GM18502 (cell line): ENCODE data around the gene HAGH.
A peak's percentile ranks its signal among the peaks of the same experiment; 100 is the strongest.
"Not testable (repeated sequence)": the region's sequence is repeated elsewhere in the genome, so short reads cannot be mapped to it uniquely, and the experiment has no call there.

Experiments
- ATAC-seq: cut with Tn5 transposase; IDR thresholded peaks from one replicate; pipeline ENCODE4 v1.9.1; 2021; ENCODE audit warnings: mild to moderate bottlenecking; ENCODE audit not compliant: unreplicated experiment, poor library complexity

The HAGH gene

DNA sequence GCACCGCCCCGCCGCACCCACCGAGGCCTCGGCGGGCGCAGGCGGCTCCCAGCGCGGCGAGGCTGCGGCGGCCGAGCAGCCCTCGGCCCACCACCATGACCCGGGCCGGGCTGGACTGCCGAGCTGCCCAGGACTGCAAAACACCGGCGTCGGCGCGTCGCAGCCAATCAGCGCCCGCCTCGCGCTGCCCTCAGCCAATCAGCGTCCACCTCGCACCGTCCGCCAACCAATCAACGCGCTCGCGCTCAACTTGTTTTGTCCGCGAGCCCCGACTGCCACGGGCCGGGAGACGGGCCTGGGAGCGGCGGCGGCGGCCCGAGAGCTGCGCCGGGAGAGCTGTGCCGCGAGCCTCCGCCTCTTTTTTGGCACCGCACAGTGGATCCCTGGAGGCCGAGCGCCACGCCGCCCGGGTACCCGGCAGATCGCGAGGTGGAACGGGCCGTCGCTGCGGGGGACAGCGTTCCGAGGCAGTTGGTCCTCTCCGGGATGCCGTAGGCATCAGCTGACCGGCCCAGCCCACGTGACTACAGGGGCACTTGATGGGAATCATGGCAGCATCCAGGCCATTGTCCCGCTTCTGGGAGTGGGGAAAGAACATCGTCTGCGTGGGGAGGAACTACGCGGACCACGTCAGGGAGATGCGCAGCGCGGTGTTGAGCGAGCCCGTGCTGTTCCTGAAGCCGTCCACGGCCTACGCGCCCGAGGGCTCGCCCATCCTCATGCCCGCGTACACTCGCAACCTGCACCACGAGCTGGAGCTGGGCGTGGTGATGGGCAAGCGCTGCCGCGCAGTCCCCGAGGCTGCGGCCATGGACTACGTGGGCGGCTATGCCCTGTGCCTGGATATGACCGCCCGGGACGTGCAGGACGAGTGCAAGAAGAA is at the start of gene HAGH, which contains the start of gene FAHD1:
Gene HAGH, minus strand, starts transcription at position 135 of the 883 bp plus-strand sequence. Its CDS starts 38 bp downstream, at position 97.
Gene FAHD1, plus strand, starts transcription at position 516 of the 883 bp plus-strand sequence. Its CDS starts 33 bp downstream, at position 549.
- peak; percentile 85 for ATAC-seq

DNA sequence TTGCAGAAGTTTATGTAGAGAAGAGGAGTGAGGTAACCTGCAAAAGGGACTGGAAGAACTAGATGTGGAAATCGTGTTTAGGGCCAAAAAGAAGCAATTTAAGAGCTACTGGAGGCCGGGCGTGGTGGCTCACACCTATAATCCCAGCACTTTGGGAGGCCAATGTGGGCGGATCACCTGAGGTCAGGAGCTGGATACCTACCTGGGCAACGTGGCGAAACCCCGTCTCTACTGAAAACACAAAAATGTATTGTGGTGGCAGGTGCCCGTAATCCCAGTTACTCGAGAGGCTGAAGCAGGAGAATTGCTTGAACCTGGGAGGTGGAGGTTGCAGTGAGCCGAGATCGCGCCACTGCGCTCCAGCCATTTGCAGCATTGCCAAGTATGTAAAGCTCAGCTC is 49.4 kb upstream of the HAGH start:
- ATAC-seq: not testable (repeated sequence)

DNA sequence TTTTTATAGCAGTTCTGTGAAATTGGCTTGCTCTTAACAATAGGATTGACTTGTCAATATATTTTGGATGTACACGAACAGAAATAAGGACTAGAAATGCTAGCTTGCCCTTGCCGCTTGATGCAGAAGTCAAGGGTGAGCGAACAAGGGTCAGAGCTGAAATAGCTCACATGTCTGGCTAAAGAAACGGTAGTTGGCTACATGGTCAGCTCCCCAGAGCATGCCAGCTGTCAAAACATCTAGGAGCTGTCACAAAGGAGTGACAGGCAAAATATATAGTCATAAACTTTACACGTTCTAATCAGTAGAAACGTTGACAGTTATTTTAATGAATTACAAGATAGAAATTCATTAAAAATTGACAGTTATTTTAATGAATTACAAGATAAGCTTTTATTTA is 48.2 kb upstream of the HAGH start:
- ATAC-seq: no peak

DNA sequence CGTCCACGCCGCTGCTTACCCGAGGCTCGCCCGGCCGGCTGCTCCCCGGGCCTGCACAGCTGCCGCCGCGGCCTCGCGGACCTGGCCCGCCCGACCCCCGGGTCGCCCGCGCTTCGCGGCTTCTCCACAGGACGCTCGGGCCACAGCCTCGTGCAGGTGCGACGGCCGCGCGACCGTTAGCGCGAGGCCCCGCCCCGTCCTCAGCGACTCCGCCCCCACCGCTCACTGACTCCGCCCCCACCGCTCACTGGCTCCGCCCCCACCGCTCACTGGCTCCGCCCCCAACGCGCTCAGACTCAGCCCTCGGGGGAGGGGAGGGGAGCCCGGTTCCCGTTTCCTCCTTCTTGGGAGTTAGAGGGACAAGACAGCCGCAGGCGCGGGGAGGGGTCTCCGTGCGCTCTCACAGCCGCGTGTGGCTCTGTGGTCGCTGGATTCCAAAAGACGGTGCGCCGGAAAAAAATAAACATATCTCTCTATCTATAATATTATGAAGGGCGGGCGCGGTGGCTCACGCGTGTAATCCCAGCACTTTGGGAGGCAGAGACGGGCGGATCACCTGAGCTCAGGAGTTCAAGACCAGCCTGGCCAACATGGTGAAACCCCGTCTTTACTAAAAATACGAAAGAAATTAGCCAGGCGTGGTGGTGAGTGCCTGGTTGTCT is 45.5 kb upstream of the HAGH start, which contains the start of gene MEIOB:
Gene MEIOB, minus strand, starts transcription at position 191 of the 662 bp plus-strand sequence. CDS start 3,989 bp downstream, outside the sequence.
- ATAC-seq: no peak

DNA sequence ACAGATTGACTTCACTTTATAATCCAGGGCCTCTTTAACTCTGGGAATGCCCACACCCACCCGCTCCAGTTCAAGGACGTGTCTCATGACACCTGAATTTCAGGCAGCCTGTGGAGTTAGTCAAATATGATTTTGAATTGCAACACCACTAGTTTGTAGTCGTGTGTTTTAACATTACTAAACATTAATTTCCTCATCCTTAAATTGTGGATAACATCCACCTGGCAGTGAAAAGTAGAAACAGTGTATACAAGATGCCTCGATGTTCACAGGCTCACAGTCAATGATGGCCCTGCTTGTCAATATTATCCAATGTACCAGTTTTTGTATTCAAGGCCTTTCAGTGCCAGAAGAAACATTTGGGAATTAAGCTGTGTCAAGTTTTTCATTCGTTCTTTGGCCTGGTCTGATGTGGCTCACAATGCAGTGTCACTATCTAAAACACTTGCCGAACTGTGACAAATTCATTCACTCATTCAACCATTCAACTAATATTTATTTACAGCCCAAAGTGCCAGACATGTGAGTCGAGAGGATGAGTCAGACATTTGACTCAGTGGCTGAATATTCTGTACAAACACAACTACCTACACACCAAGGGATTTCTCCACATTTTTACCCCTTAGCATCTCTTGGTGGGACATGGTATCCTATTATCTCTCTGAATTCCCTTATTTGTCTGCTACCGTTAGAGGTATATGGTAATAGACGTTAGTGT is 43.9 kb upstream of the HAGH start:
- no peak for ATAC-seq

DNA sequence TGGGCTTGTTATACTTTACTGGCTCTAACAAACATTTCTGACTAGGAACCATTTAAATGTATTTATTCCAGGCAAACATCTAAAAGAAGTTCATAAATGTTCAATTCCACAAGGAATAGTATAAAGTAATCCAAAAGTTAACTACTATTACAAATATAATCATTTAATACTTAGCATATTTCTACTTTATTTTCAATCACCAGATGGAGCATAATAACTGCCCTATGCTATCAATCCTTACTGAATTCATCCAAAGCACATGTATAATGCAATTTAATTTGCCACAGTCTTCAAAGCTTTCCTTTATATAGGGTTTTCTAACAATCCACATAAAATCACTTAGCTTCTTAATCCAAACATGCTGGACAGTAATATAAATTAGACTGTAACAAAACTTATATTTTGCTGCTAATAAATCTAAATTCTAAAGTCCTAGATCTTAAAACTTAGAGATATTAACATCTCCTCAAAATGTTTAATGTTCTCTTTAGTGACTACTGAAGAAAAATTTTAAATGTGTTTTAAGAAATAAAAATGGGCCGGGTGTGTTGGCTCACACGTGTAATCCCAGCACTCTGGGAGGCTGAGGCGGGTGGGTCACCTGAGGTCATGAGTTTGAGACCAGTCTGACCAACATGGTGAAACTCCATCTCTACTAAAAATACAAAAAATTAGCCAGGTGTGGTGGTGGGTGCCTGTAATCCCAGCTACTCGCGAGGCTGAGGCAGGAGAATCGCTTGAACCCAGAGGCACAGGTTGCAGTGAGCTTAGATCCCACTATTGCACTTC is 39.5 kb upstream of the HAGH start:
- no peak for ATAC-seq

DNA sequence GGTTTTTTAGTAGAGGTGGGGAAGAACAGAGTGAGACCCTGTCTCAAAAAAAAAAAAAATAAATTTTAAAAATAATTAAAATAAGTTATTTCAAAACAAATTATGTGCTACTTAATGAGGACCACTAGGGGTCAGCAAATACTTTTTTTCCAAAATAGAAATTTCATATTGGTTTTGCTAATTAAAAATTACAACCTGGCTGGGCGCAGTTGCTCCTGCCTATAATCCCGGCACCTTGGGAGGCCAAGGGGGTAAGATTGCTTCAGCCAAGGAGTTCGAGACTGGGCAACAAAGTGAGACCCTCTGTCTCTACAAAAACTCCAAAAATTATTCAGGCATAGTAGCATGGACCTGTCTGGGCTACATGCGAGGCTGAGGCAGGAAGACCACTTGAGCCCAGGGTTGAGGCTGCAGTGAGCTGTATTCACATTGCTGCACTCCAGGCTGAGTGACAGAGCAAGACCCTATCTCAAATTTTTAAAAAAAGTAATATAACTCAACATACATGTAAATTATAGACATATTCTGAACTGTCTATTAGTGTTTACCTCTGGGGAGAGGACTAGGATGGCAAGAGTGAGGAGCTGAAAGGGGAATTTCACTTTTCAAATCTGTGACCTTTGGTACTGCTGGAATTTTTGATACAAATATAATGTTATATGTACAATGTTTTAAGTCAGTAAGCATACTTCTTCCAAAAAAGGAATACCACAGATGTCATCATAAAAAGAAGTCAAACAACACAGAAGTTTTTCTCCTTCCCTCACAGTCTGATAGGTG is 37.2 kb upstream of the HAGH start:
- ATAC-seq: no peak

DNA sequence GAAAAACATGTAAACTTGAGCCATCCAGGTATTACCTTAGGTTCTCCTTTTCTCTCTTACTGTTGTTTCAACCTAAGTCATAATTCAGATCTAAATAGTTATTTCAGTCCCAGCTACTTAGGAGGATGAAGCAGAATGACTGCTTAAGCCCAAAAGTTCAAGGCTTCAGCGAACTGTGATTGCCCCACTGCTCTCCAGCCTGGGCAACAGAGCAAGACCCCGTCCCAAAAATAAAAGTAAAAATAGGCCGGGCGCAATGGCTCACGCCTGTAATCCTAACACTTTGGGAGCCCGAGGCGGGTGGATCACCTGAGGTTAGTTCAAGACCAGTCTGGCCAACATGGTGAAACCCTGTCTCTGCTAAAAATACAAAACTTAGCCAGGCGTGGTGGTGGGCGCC is 35.8 kb upstream of the HAGH start:
- no peak for ATAC-seq

DNA sequence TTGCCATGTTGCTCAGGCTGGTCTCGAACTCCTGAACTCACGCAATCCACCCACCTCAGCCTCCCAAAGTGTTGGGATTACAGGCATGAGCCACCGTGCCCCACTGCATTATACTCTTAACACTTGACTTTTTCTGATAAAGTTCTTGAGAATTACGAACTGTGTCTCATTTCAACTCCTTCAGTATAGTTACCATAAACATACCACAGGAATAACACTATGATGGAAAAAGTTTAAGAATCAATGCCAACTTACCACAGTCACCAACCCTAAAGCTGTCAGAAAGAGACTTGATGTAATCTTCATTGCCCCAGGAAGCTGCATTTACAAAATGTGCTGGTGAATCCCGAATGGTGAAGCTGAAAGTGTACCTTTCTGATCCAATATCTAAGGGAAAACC is 35.1 kb upstream of the HAGH start:
- ATAC-seq: no peak

DNA sequence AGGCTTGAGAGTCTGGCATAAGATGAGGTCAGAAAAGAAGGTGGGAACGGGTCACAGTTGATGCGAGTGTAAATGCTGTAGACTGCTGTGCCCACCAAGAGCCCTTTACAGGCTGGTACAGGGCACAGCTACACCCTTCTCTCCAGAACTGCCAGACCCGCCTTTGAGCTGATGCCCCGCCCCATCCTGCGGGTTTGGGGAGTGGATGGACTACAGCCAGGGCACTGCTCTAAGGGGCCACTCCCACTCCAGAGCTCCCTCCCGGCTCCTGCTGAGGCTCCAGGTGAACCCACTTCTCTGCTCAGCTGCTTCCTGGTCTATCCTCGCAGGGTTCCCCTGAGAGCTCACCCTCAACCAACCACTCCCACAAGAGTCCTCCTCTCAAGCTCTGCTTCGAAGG is 33.0 kb upstream of the HAGH start:
- no peak for ATAC-seq

DNA sequence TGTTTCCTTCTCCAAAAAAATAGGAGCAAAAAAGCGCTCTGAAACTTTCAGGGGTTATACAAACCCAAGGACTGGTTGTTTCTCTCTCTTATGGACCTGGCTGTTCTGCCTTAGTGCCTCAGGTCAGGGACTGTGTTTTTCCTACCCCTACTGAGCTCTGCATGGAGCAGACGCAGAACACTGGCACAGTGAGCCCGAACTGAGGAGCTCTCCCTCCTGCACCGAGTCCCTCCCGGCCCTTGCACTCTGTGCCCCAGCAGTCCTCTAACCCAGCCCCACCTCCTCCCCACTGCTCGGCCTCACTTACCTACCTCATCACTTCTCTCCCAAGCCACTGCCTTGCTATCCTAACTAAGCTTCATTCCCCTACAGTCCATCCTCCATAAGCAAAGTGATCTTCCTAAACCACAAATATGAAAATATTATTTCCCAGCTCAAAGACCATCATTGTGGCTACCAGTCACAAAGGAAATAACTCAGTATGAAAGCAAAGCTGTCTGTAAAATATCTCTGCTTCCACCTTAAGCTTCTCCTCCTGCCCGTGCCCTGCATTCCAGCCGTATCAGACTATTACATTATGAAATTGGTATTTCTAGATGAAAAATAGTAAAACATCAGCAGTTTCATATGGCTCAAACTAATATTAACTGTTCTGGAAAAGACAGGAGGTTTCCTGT is 31.7 kb upstream of the HAGH start:
- no peak for ATAC-seq

DNA sequence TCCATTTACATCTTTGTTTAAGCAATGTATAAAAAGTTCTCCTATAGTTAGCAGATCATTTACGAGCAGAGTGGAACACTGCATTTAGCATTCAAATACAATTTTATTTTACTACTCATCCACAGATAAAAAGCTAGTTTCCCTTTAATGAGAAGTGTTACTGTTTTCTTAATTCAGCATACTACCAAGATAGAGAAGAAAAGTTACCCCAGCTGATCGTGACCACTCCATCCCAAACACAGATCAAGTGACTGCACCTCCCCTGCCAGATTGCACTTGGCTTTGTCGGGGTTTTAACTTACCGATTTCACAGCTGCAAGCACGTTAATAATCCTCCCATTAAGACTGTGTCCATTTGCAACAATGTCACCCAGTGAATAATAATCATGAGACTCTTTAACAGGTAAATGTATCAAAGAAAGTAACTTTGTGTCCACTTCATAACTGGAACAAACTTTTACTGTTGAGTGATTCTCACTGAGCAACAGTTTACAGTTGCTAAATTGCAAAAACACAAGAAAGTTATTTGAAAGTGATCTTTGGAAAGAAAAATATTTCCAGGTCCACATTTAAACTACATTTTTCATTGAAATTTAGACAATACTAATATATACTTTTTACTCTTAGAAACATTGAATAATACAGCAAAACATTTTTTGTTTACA is 30.9 kb upstream of the HAGH start:
- no peak for ATAC-seq

DNA sequence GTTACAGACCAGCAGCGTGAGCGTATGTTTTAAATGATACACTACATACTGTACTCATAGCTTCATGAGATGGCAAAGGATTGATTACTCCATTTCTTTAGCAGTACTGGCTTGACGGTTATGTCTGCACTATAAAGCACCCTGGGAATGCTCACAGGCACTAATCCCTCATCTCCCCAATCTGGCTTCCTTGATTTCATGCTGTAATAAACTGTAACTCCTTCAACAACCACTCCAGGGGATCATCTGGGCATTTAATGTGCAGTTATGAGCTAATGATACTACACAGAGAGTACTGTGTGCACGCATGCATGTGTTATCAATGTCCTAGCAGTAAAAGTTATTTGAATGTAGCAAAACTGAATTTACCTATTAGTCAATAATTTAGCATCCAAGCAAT is 25.2 kb upstream of the HAGH start:
- no peak for ATAC-seq

DNA sequence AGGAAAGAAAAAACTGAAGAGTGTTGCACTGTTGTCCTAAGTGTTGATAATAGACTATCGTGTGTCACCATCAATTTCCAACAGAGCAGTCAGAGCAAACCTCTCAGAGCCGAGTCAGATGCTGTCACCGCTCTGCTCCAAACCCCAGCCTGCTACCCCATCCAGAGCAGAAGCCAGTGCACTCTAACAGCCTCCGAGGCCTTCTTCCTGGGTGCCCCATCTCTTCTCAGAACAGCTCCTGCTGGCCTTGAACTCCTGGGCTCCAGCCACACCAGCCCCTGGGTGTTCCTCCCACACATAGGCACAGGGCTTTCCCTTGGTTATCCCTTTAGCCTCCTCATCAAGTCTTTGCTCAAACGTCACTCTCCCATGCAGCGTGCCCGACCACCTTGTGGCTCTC is 24.4 kb upstream of the HAGH start:
- no peak for ATAC-seq

DNA sequence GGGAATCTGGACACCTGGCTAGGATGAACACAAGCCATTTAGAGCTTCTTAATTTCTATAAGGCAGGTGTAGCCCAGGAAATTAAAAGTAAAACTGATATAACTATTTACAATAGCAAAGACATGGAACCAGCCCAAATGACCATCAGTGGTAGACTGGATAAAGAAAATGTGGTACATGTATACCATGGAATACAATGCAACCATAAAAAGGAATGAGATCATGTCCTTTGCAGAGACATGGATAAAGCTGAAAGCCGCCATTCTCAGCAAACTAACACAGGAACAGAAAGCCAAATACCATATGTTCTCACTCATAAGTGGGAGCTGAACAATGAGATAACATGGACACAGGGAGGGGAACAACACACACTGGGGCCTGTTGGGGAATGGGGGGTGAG is 19.8 kb upstream of the HAGH start:
- no peak for ATAC-seq

DNA sequence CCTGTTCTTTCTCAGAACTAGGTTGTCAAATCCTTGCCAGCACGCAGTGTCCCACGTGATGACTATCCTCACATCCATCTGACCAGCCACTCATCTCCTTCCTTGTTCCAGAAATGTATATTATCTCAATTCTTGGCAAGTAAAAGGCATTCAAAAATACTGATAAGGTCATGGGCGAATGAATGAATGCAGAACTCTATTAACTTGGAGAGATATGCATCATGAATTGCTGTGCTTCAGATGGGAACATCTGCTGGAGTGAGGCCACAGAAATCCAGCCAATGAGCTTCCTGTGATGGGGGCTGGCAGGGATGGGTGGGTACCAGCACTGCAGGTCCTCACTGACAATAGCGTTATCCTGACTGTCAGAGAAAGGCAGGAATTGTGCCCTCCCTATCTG is 19.4 kb upstream of the HAGH start:
- no peak for ATAC-seq

DNA sequence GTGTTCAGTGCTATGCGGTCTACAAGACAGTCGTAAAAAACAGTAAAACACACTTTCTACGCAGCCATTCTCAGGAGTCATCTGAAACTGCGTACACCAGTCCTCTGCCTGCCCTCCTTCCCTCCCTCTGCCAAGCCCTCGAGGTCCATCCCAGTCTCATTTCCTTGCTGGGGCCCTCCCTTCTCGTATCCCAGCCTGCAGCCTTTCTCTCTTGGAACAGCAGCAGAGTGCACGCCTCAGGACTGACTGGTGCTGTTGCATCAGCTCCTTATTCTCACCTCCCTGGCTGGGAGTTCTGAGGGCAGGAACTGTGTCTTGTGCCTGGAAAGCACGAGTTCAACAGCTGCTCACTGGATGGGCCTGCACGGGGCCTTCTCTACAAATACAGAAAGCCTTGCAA is 12.9 kb upstream of the HAGH start:
- no peak for ATAC-seq

DNA sequence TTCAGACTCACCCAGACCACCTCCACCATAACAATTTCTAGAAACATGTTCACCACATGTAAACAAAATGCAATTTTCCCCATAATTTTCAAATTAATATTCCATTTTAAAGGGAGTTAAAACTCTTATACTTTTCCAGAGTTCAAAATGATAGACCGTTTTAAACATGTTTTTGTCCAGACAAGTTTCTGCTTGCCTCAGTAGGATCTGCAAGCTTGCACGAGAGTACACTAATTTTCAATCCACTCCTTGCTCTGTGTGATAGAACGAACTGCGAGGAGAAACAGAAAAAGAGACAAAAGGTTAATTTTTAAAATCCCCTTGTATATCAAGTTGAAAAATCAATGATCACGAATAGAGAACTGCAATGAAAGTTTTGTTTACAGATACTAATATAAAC is 7.5 kb upstream of the HAGH start:
- no peak for ATAC-seq
